ENCODE data around the gene KCNC1. TPM values are rescaled to one million over a fixed set of nuclear protein-coding genes. Genes with fewer than 3 reads are reported as not detected.

Gene KCNC1
- total and polyA plus RNA-seq, 2 experiments from 2014 or later = 0.11 TPM; not detected in 1

GRCh38 chr11:17763244-17763643 is 28.7 kb downstream of the KCNC1 start:
- ATAC-seq = no peak
- Histone ChIP-seq H3K27me3 (ENCODE audit: insufficient read depth) (no peaks in the 10 kb centered on the region), H3K9me2 (ENCODE audit: insufficient read depth) (no peaks in the 10 kb centered on the region), H3K79me2 (replicated peaks; ENCODE audit: insufficient read depth) (no peaks in the 10 kb centered on the region), H3K4me3 (no peak overlapping the region), H3K4me1 (ENCODE audit: insufficient read depth) (no peaks in the 10 kb centered on the region), H4K20me1 (replicated peaks; ENCODE audit: insufficient read depth) (no peaks in the 10 kb centered on the region), H3K36me3 (ENCODE audit: insufficient read depth) (no peaks in the 10 kb centered on the region), H3K27ac (ENCODE audit: low read depth) (no peak overlapping the region), H2AFZ (no peak overlapping the region), H3F3A (replicated peaks; ENCODE audit: low read depth) (no peaks in the 10 kb centered on the region), H3K4me2 (no peak overlapping the region)
- no peak overlapping the region for H3K27ac Mint-ChIP-seq
- TF ChIP-seq ZNF114 (CRISPR knock-in tag; IDR thresholded peaks at IDR 0.05) = no peak
- TF ChIP-seq EZH2phosphoT487 (IDR thresholded peaks at IDR 0.05; ENCODE audit: unreplicated experiment) = no peak
- TF ChIP-seq, protein P1, sequence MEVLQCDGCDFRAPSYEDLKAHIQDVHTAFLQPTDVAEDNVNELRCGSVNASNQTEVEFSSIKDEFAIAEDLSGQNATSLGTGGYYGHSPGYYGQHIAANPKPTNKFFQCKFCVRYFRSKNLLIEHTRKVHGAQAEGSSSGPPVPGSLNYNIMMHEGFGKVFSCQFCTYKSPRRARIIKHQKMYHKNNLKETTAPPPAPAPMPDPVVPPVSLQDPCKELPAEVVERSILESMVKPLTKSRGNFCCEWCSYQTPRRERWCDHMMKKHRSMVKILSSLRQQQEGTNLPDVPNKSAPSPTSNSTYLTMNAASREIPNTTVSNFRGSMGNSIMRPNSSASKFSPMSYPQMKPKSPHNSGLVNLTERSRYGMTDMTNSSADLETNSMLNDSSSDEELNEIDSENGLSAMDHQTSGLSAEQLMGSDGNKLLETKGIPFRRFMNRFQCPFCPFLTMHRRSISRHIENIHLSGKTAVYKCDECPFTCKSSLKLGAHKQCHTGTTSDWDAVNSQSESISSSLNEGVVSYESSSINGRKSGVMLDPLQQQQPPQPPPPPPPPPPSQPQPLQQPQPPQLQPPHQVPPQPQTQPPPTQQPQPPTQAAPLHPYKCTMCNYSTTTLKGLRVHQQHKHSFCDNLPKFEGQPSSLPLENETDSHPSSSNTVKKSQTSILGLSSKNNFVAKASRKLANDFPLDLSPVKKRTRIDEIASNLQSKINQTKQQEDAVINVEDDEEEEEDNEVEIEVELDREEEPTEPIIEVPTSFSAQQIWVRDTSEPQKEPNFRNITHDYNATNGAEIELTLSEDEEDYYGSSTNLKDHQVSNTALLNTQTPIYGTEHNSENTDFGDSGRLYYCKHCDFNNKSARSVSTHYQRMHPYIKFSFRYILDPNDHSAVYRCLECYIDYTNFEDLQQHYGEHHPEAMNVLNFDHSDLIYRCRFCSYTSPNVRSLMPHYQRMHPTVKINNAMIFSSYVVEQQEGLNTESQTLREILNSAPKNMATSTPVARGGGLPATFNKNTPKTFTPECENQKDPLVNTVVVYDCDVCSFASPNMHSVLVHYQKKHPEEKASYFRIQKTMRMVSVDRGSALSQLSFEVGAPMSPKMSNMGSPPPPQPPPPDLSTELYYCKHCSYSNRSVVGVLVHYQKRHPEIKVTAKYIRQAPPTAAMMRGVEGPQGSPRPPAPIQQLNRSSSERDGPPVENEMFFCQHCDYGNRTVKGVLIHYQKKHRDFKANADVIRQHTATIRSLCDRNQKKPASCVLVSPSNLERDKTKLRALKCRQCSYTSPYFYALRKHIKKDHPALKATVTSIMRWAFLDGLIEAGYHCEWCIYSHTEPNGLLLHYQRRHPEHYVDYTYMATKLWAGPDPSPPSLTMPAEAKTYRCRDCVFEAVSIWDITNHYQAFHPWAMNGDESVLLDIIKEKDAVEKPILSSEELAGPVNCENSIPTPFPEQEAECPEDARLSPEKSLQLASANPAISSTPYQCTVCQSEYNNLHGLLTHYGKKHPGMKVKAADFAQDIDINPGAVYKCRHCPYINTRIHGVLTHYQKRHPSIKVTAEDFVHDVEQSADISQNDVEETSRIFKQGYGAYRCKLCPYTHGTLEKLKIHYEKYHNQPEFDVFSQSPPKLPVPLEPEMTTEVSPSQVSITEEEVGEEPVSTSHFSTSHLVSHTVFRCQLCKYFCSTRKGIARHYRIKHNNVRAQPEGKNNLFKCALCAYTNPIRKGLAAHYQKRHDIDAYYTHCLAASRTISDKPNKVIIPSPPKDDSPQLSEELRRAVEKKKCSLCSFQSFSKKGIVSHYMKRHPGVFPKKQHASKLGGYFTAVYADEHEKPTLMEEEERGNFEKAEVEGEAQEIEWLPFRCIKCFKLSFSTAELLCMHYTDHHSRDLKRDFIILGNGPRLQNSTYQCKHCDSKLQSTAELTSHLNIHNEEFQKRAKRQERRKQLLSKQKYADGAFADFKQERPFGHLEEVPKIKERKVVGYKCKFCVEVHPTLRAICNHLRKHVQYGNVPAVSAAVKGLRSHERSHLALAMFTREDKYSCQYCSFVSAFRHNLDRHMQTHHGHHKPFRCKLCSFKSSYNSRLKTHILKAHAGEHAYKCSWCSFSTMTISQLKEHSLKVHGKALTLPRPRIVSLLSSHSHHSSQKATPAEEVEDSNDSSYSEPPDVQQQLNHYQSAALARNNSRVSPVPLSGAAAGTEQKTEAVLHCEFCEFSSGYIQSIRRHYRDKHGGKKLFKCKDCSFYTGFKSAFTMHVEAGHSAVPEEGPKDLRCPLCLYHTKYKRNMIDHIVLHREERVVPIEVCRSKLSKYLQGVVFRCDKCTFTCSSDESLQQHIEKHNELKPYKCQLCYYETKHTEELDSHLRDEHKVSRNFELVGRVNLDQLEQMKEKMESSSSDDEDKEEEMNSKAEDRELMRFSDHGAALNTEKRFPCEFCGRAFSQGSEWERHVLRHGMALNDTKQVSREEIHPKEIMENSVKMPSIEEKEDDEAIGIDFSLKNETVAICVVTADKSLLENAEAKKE (CRISPR knock-in tag; IDR thresholded peaks at IDR 0.05) = no peak
- TF ChIP-seq JUNB (IDR thresholded peaks at IDR 0.05; ENCODE audit: unreplicated experiment) = no peak
- no peak for TF ChIP-seq ETS1 (IDR thresholded peaks at IDR 0.05)
- no peak for TF ChIP-seq ZNF331 (CRISPR knock-in tag; IDR thresholded peaks at IDR 0.05; ENCODE audit: low read depth)
- TF ChIP-seq REST (IDR thresholded peaks at IDR 0.05; ENCODE audit: unreplicated experiment) = no peak
- no peak for TF ChIP-seq NANOG (IDR thresholded peaks at IDR 0.05; ENCODE audit: borderline replicate concordance)
- TF ChIP-seq CREB1 (CRISPR knock-in tag; IDR thresholded peaks at IDR 0.05; ENCODE audit: low read depth) = no peak
- no peak for TF ChIP-seq POLR2AphosphoS5 (IDR thresholded peaks at IDR 0.05; ENCODE audit: low read depth)
- no peak for TF ChIP-seq EZH2 (IDR thresholded peaks at IDR 0.05; ENCODE audit: low read depth, unreplicated experiment)
- TF ChIP-seq STAT1 (IDR thresholded peaks at IDR 0.05; ENCODE audit: unreplicated experiment) = no peak
- TF ChIP-seq, protein P2, sequence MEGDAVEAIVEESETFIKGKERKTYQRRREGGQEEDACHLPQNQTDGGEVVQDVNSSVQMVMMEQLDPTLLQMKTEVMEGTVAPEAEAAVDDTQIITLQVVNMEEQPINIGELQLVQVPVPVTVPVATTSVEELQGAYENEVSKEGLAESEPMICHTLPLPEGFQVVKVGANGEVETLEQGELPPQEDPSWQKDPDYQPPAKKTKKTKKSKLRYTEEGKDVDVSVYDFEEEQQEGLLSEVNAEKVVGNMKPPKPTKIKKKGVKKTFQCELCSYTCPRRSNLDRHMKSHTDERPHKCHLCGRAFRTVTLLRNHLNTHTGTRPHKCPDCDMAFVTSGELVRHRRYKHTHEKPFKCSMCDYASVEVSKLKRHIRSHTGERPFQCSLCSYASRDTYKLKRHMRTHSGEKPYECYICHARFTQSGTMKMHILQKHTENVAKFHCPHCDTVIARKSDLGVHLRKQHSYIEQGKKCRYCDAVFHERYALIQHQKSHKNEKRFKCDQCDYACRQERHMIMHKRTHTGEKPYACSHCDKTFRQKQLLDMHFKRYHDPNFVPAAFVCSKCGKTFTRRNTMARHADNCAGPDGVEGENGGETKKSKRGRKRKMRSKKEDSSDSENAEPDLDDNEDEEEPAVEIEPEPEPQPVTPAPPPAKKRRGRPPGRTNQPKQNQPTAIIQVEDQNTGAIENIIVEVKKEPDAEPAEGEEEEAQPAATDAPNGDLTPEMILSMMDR (conservative IDR thresholded peaks at IDR 0.05; ENCODE audit: low read depth in 2 of 2) = no peak
- peaks cover 2% of the 10 kb centered on the region; the same call in 2 of the 3 replicates for H3K4me1 Mint-ChIP-seq
- H3K9me3 Mint-ChIP-seq = no peaks in the 10 kb centered on the region
- no peak for DNase-seq (ENCODE audit: low spot score)
- no peak overlapping the region for H3K4me3 Mint-ChIP-seq
- H3K36me3 Mint-ChIP-seq (ENCODE audit: low read depth) = no peaks in the 10 kb centered on the region
- peaks cover 2% of the 10 kb centered on the region for H3K27me3 Mint-ChIP-seq (ENCODE audit: insufficient read depth, low read depth, poor library complexity)

All from GM23338 (cell line).